Hypothalamus (tissue), 51 donors: Measurements from ENCODE around the gene OSBP.

Experiments used
- DNase-seq, 51 donors: peaks; one replicate each; lab custom pipeline; 2025; lab: John Stamatoyannopoulos, UW

The OSBP gene

GRCh38 chr11:59607703-59608454 is 7.7 kb downstream of the OSBP start:
- no peak for DNase-seq

GRCh38 chr11:59602432-59602831 is 13.1 kb downstream of the OSBP start:
- DNase-seq: no peak

DNA sequence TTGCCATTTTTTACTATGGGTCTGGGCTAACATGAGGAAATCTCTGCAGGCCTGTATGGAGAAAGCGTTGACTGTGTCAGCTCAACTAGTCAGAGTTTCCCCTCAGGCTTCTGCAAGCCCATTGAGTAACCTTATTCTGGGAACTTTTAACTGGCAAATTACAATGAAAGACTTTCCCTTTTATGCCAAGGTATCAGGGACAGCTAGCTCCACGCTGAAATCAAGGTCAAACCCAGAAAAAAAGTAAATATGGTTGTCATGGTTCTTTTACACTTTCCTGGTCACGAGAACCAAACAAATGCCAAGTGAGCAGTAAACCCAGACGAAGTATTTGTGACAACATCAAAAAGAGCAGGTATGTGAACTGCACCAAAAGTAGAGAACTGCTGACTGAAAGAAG is 13.8 kb downstream of the OSBP start:
- DNase-seq: peak in 1 of 51 donors; percentile 1

GRCh38 chr11:59600636-59601035 is 14.9 kb downstream of the OSBP start:
- peak in 1 of 51 donors; percentile 6 for DNase-seq

- no peak for DNase-seq
Measured at GRCh38 chr11:59600234-59600633, 15.3 kb downstream of the OSBP start.

GRCh38 chr11:59598961-59599360 is 16.6 kb downstream of the OSBP start:
- DNase-seq: no peak

DNA sequence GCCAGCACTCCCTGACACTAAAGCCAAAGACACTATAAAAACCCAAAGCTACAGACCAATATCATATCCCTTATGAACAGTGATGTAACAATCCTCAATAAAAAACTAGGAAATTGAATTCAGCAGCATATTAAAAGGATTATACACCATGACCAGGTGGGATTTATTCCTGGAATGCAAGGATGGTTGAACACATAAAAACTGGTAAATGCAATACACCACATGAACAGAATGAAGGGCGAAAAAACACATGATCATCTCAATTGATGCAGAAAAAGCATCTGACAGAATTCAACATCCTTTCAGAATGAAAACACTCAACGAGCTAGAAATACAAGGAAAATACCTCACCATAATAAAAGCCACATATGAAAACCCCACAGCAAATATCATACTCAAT is 31.3 kb downstream of the OSBP start:
- no peak for DNase-seq

DNA sequence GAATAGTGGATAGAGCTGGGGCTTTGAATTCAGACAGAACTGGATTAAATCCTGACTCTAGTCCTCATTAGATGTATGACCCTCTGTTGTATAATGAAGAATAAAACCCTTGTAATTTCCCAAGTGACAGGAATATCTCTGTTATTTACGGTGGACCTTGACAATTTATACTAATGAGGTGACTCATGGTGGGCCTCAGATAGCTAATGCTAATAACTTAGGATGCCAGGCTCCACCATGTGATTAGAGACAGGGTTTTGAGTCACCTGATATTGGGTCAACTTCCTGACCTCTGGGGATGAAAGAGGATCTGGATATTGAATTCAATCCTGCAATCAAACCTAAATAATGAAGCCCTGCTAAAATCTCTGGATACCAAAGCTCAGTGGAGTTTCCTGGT is 33.6 kb downstream of the OSBP start:
- DNase-seq: no peak

GRCh38 chr11:59578369-59578768 is 37.2 kb downstream of the OSBP start:
- DNase-seq: no peak

GRCh38 chr11:59575505-59575904 is 40.1 kb downstream of the OSBP start:
- DNase-seq: no peak

- no peak for DNase-seq
Measured at GRCh38 chr11:59574932-59575502, 40.6 kb downstream of the OSBP start.

DNA sequence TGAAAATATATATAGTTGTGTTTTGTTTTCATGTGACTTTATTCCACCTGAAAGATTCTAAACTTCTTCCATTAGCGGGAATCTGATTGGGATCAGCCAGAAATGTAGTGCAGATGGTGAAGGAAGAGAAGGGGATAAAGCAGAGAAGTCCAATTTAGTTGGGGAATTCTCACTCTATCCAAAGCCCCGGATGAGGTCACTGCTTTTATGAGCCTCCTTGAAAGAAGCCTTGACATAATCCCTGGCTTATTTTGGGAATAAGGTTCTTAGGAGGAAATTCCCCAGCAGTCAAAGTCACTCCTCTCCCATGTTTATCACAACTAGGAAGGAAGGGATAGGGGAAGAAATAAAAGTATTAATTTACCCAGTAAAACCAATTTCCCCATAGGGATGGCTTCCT is 41.1 kb downstream of the OSBP start:
- DNase-seq: no peak

GRCh38 chr11:59573216-59573615 is 42.4 kb downstream of the OSBP start:
- DNase-seq: no peak

- DNase-seq: no peak
Measured at GRCh38 chr11:59572091-59572490, 43.5 kb downstream of the OSBP start.

GRCh38 chr11:59562292-59562691 is 53.3 kb downstream of the OSBP start:
- no peak for DNase-seq

GRCh38 chr11:59560702-59561473 is 54.7 kb downstream of the OSBP start:
- DNase-seq: peak in 49 of 51 donors; percentile 34 to 92 (median 63)

- DNase-seq: peak in 44 of 51 donors; percentile 21 to 92 (median 50)
Measured at GRCh38 chr11:59560290-59560701, 55.3 kb downstream of the OSBP start.

DNA sequence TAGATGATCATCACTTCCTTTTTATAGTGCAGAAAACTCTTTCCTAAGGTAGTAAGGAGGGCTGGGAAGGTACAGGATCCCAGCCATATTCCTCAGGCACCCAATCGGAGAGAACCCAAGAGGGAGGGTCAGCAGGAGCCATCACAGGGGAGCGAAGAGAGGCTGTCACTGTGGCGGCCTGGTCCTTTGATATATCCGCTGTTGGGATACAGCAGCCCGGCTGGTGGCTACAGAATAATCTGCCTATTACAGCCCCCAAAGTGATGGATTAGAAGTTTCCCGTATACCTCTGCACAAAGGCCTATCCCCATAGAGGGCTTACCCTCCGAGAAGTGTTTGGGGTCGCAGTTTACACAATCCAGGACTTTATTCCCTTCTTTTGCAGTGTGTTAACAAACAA is 55.7 kb downstream of the OSBP start:
- DNase-seq: peak in 3 of 51 donors; percentile 46 to 59 (median 51)

DNA sequence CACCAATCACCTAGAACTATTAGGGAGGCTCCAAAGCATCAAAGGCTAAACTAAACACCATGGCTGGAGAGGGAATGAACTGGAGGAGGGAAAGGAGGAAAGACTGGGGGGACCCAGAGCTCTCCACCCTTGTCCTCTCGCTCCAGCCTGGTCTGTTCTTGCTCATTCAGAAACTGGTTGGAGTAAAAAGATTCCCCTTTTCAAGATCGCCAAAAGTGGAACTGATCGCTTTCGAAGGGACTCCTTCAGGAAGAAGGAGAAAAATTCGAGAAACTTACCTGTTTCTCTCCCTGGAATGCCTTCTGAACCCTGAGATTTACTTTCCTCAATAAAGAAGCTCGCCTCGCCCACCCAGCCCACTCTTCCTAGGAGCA is 57.3 kb downstream of the OSBP start:
- DNase-seq: no peak

DNA sequence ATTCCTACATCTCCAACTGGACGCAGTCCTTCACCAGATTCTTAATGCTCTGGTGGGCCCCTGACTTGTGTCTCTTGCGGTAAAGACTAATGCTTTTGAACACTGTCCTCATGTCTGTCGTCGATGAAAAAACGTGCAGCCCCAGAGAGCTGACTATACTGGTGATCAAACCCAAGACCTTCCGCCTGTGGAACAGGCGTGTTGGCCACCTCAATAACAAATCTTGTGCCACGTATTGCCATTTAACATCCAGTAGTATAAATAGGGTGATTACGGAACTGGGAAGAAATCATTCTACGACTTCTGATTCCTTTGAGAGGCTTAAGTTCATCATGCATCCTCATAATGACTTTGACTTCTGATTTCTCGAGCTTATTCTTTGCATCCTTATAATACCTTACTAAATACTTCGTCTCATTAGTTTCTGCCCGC is 58.6 kb downstream of the OSBP start:
- peak in 2 of 51 donors; percentile 8 to 25 for DNase-seq

DNA sequence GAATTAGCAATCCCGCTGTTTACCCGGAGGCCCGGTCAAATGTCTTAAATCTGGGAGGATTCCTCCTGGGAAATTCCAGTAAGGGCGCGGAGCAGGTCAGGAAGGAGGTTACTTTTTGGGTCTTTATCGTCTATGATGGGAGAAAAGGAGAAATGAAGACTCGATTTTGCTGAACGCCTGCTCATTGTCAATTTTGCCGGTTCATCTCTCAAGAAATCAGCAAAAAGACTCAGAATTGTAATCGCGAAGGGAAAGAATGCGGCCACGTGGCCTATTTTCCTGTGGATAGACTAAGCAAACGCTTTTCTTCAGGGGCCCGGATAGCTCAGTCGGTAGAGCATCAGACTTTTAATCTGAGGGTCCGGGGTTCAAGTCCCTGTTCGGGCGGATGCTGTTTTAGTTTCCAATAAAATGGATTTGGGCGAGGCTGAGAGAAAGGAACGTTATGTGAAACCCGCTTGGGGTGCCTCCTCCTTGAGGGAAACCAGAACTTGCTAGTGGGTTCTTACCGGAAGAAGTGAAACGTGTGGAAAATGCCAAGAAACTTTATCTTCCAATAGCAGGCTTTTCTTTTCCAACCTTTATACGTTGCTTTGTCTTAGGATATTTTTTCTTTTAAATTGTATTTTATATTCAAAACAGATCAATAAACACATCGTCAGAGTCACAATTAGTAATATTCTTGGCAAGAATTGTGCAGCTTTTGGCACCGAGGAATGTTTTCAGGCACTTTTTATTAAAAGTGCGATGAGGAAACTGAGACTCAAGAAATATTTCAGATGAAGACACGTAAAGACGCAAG is 59.3 kb downstream of the OSBP start:
- peak in 39 of 51 donors; percentile 7 to 80 (median 42) for DNase-seq
